SKM-1 treated with dmso at 0.1 percent for 144 hours (cell line): Measurements from ENCODE around the gene KCNJ12.
"Not testable (repeated sequence)": the region's sequence is repeated elsewhere in the genome, so short reads cannot be mapped to it uniquely, and the experiment has no call there.

ENCODE experiments used
- DNase-seq: peaks from one replicate; lab custom pipeline; 2025; ENCODE audit not compliant: unreplicated experiment; lab: John Stamatoyannopoulos, UW

The KCNJ12 gene

DNA sequence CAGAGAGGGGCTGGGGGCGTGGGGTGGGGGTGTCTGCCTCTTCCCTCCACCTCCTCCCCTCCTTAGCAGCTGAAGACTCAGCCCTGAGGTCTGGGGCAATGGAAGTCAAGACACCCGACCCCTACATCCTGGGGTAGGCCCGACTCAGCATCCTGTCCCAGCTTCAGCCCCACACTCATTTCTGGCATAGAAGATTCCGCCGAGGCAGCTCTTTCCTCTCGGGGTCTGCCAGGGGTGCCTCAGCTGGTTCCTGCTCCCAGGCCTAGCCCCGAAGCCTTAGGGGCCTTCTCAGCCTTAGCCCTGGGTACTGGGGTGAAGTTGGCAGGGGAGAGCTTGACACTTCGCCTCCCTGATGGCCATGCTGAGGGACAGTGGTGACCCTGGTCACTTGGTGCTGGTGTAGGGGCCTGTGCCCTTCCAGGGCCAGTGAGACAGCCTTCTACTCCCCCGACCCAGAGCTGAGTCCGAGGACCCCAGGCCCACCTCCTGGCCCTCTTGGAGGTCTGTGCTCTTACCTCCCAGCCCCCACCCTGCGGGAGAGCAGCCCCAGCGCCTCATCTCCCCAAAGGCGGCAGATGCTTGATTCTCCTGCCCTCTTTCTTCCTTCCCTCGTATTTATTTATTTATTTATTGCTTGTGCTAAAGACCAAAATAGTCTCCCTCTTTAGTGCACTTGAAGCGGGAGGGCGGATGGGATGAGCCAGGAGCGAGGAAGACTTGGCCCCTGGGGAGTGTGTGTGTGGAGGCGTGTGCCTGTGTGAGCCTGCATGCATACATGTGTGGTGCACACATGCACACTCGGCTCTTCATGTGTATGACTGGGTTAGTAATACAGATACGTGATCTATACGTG is 42.5 kb downstream of the KCNJ12 start:
- no peak for DNase-seq

DNA sequence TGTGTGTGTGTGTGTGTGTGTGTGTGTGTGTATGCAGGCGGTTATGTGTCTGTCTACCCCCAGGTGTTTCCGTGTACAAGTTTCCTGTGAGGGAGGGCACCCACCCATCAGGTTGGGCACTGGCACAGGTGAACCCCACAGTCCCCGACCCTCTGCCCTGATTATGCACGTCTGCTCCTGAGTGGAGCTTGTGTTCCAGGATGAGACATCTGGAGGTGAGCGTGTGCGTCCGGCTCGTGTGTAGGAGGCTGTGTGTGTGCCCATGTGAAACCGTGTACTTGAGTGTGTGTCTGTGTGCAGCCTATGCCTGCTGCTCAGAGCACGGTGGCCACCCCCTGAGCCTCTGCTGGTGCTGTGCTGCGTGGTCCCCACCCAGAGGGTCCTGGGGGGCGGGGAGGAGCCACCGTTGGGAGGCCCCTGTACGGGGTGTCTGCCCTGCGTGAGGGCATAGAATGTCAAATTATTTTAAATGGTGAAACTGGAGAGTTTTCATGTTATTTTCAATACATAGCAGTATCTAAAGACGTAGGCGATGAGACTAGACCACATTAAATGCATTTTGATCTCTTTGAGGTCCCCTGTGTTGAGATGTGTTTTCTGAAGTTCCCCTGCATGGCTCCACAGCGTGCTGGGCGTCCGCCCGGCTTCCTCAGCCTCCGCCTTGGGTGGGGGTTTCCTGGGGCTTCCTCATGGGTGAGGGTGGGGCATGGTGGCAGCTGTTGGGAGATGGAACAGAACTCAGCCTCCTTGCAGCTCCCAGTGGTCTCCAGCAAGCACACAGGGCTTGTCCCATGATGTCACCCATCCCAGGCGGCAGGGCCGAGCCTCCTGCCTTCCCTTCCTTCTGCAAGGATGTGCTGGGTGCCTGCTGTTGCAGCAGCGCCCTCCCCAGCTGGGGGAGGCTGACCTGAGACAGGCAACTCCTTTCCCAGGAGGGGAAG is 43.4 kb downstream of the KCNJ12 start:
- no peak for DNase-seq

DNA sequence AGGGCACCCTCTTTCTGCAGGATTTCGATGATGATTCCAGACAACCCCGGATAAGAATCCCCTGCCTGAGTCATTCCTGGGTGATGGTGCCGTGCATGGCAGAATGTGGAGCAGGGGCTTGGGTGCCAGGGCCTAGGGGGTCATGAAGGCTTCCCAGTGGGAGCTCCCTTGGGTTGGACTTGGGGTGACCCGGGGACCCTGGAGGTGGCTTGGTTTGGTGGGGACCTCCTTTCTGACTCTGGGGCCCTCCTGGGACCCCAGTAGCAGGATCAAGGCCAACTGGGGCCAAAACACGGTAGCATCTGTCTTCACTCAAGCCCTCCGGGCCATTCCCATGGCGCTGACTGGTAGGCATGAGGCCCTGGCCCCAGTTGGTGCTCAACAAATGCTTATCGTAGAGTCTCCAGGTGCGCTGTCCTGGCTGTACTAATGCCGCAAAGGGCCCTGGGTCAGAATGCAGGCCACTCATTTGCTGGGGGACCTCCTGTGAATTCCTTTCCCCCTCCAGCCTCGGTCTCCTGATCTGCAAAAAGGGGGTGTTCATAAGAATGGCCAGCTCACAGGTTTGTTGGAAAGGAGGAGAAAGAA is 44.4 kb downstream of the KCNJ12 start:
- not testable (repeated sequence) for DNase-seq

DNA sequence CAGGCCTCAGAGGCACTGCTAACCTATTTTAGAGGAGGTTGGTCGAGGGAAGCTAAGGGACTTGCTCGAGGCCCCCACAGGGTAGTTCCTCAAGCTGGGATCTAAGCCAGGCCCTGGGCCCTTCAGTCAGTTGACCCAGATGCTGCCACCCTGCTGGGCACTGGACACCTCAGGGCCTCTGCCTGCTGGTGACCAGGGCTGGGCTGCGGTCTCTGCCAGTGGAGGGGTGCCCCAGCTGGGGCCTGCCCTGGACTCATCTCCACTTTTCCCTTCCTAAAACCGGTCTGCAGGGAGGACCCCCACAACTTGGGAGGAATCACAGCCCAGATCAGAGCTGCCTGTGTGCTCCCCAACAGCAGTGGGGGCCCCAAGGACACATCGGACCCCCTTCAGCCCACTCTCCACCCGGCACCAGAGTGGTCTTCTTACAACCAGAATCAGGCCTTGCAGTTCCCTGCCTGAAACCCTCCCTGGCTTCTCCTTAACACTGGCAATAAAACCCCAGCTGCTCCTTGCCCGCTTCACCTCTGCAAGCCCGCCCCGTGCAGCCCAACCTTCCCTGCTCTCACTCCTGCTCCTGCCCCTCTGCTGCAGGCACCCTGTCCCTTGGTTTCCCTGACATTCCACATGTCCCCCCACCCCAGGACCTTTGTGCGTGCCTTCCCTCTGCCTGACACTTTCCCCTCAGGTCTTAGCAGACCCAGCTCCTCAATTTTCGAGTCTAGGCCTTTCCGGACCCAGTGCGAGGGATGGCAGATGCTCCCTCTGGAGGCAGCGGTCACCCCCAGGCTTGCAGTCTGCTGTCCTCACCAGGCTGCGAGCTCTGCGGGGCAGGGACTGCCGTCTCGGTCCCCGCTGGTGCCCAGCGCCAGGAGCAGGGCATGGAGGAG is 45.5 kb downstream of the KCNJ12 start:
- not testable (repeated sequence) for DNase-seq

DNA sequence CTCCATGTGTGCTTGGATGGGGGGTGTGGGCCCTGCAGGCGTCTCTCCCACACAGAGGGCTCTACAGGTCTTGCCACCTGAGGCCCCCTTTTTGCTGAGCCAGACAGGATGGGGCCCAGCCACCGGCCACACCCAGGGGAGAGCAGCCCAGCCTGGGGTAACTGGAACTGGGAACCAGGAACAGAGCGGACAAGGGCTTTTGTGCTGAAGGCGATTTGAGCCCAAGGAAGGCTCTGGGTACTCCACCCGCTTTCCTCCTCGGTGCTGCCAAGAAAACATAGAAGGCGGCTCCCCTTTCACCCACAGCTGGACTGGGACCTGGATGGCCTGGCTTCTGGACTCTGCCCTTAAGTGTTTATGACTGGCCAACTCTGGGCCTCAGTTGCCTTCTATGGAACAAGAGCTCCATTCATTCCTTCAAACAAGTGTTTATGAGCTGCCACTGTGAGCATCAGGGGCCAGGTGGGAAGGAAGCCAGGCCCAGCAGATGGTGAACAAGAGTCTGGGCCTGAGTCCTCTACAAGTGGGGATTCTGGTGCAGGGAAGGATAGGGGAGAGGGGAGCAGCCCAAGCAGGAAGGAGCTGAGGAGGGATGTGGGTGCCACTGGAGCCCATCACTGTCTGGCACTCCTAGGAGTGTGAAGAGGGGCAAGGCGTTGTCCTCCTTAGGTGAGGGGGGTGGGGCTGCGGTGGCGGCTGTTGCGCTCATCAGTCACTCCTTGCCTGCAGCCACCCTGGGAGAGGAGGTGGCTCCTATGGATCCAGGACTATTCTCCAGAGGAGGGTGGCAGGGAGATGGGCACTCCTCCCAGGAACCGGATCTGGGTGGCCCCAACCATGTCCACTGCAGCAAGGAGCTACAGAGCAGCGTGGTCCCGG is 46.4 kb downstream of the KCNJ12 start:
- DNase-seq = not testable (repeated sequence)

DNA sequence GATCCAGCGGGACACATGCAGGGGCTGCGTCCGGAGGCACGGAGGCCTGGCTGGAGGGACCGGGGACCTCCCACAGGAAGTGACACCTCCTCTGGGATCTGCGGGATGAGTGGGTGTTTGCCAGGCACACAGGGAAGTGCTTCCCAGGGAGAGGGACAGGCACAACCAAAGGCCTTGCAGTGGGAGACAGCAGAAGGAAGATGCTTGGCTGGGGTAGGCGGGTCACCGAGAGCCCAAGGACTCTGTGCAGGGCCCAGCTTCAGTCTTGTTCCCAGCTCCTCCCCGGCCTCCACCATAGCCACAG is 47.0 kb downstream of the KCNJ12 start:
- not testable (repeated sequence) for DNase-seq

DNA sequence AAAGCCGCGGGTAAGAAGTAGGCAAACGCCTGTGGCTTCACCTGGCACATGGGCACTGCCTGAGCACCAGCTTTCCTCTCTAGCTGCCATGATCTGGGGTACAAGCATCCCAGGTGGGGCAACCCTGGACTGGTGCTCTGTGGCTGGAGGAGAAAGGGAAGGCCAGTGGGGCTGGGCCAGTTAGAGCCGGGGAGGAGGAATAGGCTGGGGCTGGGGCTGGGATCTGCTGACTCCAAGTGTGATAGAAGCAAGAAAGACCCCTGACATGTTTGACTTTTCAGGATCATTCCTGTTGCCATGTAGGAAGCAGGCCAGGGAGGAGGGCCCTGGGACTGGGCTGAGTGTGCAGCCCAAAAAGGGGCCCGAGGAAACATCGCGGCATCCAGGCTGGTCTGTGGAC is 48.5 kb downstream of the KCNJ12 start:
- DNase-seq = not testable (repeated sequence)

DNA sequence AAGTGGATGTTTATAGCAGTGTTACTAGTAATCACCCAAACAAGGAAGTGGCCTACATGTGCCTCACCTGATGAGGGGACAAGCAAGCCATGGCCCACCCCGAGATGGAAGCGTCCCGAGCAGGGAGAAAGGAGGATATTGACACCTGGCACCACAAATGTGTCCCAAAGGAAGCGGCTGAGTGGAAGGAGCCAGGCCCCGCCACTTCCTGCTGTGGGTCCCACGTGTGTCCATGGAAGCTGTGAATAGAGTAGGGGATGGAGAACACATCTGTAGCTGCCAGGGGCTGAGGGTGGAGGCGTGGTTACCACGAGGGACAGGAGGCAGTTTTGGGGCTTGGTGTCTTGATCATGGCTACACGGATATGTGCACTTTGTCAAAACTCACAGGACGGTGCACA is 49.2 kb downstream of the KCNJ12 start:
- DNase-seq = no peak

DNA sequence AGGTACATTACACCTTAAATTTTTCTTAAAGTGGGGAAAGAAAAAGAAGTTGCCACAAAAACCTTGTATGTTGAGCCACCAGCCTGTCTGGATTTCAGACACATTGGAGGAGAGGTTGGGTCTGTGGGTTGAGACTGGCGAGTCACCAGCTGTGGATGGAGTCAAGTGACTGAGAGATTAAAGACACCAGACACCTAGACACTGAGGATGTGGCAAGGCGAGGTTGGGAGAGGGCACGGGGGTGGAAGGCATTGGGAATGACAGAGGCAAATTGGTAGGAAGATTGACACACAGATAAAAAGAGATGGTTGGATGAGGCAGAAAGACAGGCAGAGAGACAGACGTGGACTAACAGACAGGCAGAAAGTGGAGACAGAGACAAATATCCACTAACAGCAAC is 49.6 kb downstream of the KCNJ12 start:
- no peak for DNase-seq

DNA sequence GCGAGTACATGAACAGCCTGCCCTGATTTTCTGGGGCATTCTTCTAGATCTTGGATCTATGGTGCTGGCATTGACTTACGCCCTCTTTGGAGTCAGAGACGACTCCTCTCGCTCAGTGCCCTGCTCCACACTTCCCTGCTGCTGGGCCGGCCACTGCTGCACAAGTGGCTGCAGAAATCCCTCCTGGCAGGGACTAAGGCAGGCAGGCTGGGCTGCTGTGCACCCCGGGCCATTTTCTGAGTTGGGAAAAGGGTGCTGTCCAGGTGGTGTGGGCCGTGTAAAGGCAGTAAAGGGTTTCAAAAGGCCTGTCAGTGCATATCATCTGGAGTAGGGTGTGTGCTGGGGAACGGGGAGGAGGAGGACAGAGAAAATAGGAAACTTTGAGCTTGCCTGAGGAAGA is 50.1 kb downstream of the KCNJ12 start:
- not testable (repeated sequence) for DNase-seq

DNA sequence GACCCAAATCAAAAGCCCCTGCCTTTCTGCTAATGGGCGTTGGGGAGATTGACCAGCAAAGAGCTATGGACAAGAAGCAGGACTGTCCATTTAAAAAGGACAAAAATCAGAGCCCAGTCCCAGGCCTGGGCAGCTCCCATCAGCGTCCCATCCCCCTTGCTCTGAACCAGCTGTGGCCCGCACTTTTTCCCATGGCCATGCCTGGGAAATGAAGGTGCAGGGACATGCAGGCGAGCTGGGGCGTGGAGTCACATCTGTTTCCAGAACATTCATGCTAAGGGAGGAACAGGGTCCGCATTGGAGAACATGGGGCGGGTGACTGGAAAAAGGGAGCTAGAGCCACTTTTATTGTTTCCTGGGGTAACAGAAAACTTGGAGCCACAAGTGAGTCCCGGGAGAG is 50.7 kb downstream of the KCNJ12 start:
- DNase-seq = not testable (repeated sequence)

DNA sequence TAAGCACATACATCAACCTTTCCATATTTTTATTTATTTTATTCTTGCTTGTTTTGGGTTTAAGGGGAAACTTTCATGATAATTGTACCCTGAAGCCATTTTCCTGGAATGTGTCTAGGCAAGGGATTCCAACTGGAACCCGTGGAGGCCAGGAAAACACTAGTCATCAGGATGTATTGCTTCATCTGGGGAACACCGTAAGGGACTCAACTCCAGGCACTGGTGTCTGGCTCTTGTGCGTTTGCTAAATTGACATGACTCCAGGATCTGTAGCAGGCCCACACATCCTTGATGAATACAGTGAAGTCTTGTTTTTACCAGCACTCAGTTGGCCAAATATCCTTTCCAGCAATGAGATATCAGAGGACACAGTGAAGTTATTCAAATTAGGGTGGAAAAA is 51.6 kb downstream of the KCNJ12 start:
- not testable (repeated sequence) for DNase-seq

DNA sequence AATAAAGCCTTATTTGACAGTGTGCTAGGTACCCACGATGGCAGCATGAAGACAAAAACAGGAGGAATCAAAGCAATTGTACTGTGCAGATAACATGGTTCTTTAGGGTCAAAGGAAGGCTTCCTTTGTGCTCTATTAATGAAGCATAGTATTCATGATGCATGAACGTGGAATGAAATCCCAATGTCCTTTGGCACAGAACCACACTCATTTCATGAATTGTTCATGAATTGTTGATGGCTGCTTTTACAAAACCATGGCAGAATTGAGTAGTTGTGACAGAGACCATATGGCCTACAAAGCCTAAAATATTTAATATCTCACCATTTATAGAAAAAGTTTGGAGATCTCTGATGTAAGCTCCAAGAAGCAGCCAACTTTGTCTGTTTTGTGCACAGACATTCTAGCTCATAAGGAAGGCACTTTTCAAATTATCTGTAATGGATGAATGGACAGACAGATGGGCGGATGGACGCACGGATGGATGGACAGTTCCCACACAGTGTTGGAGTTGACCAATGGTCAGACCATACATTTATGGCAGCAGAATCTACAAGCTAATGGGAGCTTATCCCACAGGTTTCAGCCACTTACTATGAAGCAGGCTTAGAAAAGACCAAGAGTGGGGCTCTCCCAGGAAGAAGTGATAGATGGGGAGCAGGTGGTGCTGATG is 52.7 kb downstream of the KCNJ12 start:
- not testable (repeated sequence) for DNase-seq

DNA sequence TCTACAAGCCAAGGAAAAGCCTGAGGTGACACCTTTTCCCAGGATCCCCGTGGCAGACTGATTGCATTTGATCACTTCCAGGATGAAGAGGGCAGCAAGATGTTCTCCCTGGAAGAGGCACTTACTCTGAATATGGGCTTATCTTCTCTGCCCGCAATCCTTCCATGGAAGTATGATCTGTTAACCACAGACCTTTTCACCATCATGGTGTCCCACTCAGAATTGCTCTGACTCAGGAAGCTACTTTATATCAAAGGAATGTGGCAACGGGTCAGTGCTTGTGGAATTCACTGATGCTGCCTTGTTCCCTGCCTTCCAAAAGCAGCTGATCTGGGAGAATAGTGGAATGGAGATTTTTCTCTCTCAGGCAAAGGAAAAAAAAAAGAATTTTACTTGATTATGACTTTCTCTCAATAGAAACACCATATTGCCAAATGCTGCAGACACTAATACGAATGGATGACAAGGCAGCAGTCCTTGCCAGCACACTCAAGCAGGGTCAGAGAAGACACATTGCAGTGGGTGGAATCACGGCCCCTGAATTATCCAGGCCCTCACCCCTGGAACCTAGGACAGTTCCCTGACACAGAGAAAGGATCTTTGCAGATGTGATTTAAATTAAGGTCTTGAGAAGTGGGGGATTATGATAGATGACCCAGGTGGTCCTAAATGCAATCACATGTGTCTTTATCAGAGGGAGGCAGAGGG is 53.9 kb downstream of the KCNJ12 start:
- not testable (repeated sequence) for DNase-seq

DNA sequence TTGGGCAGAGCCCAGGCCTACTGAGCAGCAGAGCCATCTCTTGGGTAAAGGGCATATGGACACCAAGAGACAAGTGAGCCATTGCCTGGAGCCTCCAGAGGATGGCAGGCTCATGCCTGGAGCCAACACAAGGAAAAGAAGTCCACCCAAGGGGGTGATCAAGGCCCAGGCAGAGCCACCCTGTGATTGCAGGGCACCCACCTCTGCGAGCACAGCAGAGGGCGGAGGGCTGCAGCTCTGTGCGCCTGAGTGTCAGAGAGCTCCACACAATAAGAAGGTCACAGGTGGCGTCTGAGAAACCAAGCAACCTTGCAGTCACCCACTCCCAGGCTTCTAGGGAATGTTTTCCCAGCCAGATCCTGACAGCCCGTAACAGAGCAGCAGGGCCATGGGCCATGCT is 57.8 kb downstream of the KCNJ12 start:
- not testable (repeated sequence) for DNase-seq

DNA sequence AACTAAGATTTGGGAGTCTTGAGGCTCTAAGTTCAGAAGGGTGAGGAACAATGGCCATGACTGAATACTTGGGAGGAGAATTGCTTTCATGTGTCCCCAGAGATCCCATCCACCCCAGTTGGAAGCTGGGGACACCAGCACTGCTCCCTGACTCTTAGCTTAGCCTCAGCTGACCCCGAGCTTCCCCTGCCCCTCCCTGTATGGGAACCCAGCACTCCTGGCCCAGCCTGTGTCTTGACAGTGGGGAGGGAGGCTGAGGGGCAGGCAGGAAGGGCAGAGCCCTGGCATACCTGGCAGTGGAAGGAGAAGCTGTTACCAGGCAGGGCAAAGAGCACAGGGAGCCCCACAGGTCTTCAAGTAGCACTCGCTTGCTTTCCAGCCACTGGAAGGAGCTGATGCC is 58.8 kb downstream of the KCNJ12 start:
- DNase-seq = not testable (repeated sequence)

DNA sequence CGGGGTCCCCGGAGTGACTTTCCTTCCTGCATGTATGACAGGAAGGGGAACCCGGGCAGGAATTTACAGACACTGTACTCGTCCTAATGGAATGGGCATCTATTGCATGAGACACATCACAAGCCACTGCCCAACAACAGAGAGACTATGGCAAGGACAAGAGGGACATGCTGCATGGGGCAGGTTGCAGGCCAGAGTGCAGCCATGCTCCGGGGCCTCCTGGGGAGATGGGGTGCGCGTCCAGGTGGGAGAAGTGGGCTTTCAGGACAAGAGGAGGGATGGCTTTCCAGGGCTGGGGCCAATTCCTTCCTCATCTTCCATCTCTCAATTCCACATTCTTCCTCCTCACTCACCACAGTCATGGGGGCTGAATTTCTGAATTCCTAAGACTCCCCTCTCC is 60.3 kb downstream of the KCNJ12 start:
- DNase-seq = not testable (repeated sequence)
